HL-60/S4 (cell line): ENCODE data around the gene USP17L27.
"Not testable (repeated sequence)": the region's sequence is repeated elsewhere in the genome, so short reads cannot be mapped to it uniquely, and the experiment has no call there.

Source experiments
- in situ Hi-C: fragments of 300-500 bp; cut with MboI; formaldehyde crosslinking; loops from 2 replicates; pipeline ENCODE4 v1.14.3; 2022; ENCODE audit warnings: low sequenced_read_pairs

USP17L27 gene, protein sequence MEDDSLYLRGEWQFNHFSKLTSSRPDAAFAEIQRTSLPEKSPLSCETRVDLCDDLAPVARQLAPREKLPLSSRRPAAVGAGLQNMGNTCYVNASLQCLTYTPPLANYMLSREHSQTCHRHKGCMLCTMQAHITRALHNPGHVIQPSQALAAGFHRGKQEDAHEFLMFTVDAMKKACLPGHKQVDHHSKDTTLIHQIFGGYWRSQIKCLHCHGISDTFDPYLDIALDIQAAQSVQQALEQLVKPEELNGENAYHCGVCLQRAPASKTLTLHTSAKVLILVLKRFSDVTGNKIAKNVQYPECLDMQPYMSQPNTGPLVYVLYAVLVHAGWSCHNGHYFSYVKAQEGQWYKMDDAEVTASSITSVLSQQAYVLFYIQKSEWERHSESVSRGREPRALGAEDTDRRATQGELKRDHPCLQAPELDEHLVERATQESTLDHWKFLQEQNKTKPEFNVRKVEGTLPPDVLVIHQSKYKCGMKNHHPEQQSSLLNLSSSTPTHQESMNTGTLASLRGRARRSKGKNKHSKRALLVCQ

GRCh38 chr4:9343848-9344247 lies at the start of gene USP17L27:
Gene USP17L27, plus strand, starts transcription at chr4:9344148. Its CDS starts 0 bp downstream, at chr4:9344148.
- in situ Hi-C loops = not testable (repeated sequence)

GRCh38 chr4:9324191-9324590 lies 19.8 kb upstream of the USP17L27 start:
- in situ Hi-C loops = not testable (repeated sequence)

DNA sequence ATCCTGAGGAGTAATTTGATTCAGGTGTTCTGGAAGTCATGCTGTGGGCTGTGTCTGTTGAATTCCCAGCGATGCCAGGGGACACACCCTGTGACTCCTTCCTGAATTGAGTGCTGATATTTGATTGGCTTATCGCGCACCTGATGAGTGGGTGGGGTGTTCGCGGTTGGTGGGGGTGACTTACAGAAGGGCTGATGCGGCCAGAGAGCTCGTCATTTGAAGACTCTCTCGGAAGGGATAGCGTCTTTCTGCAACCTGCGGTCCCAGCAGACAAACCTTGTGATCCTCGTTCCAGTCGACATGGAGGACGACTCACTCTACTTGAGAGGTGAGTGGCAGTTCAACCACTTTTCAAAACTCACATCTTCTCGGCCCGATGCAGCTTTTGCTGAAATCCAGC lies 19.1 kb upstream of the USP17L27 start, which contains the start of gene USP17L24:
Gene USP17L24, plus strand, starts transcription at position 301 of the 400 bp plus-strand sequence. Its CDS starts 0 bp downstream, at position 301.
- in situ Hi-C loops = not testable (repeated sequence)

DNA sequence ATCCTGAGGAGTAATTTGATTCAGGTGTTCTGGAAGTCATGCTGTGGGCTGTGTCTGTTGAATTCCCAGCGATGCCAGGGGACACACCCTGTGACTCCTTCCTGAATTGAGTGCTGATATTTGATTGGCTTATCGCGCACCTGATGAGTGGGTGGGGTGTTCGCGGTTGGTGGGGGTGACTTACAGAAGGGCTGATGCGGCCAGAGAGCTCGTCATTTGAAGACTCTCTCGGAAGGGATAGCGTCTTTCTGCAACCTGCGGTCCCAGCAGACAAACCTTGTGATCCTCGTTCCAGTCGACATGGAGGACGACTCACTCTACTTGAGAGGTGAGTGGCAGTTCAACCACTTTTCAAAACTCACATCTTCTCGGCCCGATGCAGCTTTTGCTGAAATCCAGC lies 14.3 kb upstream of the USP17L27 start, which contains the start of gene USP17L25:
Gene USP17L25, plus strand, starts transcription at position 301 of the 400 bp plus-strand sequence. Its CDS starts 0 bp downstream, at position 301.
- in situ Hi-C loops = not testable (repeated sequence)

- in situ Hi-C loops = not testable (repeated sequence)
Observed at GRCh38 chr4:9334358-9334757, 9.6 kb upstream of the USP17L27 start, which contains the start of gene USP17L26. Gene USP17L26, plus strand, starts transcription at chr4:9334658. Its CDS starts 0 bp downstream, at chr4:9334658.

- in situ Hi-C loops = not testable (repeated sequence)
Observed at GRCh38 chr4:9339103-9339502, 4.8 kb upstream of the USP17L27 start, which contains the start of gene USP17L5. Gene USP17L5, plus strand, starts transcription at chr4:9339403. Its CDS starts 0 bp downstream, at chr4:9339403.

DNA sequence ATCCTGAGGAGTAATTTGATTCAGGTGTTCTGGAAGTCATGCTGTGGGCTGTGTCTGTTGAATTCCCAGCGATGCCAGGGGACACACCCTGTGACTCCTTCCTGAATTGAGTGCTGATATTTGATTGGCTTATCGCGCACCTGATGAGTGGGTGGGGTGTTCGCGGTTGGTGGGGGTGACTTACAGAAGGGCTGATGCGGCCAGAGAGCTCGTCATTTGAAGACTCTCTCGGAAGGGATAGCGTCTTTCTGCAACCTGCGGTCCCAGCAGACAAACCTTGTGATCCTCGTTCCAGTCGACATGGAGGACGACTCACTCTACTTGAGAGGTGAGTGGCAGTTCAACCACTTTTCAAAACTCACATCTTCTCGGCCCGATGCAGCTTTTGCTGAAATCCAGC lies 4.6 kb downstream of the USP17L27 start, which contains the start of gene USP17L28:
Gene USP17L28, plus strand, starts transcription at position 301 of the 400 bp plus-strand sequence. Its CDS starts 0 bp downstream, at position 301.
- in situ Hi-C loops = not testable (repeated sequence)

GRCh38 chr4:9350866-9351265 lies 6.9 kb downstream of the USP17L27 start:
- in situ Hi-C loops = not testable (repeated sequence)

DNA sequence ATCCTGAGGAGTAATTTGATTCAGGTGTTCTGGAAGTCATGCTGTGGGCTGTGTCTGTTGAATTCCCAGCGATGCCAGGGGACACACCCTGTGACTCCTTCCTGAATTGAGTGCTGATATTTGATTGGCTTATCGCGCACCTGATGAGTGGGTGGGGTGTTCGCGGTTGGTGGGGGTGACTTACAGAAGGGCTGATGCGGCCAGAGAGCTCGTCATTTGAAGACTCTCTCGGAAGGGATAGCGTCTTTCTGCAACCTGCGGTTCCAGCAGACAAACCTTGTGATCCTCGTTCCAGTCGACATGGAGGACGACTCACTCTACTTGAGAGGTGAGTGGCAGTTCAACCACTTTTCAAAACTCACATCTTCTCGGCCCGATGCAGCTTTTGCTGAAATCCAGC lies 9.4 kb downstream of the USP17L27 start, which contains the start of gene USP17L29:
Gene USP17L29, plus strand, starts transcription at position 301 of the 400 bp plus-strand sequence. Its CDS starts 0 bp downstream, at position 301.
- in situ Hi-C loops = not testable (repeated sequence)

- in situ Hi-C loops = not testable (repeated sequence)
Observed at GRCh38 chr4:9362829-9363228, 18.9 kb downstream of the USP17L27 start, which contains the start of gene USP17L30. Gene USP17L30, plus strand, starts transcription at chr4:9363129. Its CDS starts 0 bp downstream, at chr4:9363129.

GRCh38 chr4:9379881-9380280 lies 35.9 kb downstream of the USP17L27 start:
- in situ Hi-C loops = not testable (repeated sequence)

GRCh38 chr4:9381012-9381534 lies 37.1 kb downstream of the USP17L27 start:
- in situ Hi-C loops = not testable (repeated sequence)

GRCh38 chr4:9384126-9384525 lies 40.2 kb downstream of the USP17L27 start:
- in situ Hi-C loops = no loop called here

- in situ Hi-C loops = not testable (repeated sequence)
Observed at GRCh38 chr4:9389001-9389400, 45.1 kb downstream of the USP17L27 start.
